Measurements from ENCODE around the gene AP3S1. TPM values are rescaled to one million over a fixed set of nuclear protein-coding genes. Genes with fewer than 3 reads are reported as not detected.
"Not testable (repeated sequence)": the region's sequence is repeated elsewhere in the genome, so short reads cannot be mapped to it uniquely, and the experiment has no call there.

AP3S1 gene
- polyA plus RNA-seq, 1 donor: 85.6 TPM

- no peak for DNase-seq (ENCODE audit: low read depth)
These were observed 27.6 kb downstream of the AP3S1 start for GRCh38 chr5:115869256-115869795.

DNA sequence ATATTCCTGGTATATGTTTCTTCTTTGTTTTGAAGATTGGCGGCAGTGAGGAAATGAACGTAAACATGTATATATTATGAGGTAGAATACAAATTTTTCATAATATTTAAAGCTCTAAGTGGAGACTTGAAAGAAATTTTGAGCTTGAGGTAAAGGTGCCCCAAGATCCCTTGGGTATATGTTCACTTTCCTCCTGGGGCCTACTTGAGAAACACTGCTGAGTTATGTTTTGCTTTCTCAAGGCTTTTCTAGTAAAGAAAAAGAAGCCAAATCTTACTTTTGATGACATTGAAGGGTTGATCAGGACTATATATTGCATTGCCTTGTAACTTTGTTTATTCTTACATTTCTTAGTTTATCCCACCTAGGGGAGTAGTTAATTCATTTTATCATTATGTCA lies 30.7 kb downstream of the AP3S1 start:
- DNase-seq (ENCODE audit: low read depth): no peak

GRCh38 chr5:115873392-115873791 lies 31.7 kb downstream of the AP3S1 start:
- DNase-seq (ENCODE audit: low read depth): no peak

DNA sequence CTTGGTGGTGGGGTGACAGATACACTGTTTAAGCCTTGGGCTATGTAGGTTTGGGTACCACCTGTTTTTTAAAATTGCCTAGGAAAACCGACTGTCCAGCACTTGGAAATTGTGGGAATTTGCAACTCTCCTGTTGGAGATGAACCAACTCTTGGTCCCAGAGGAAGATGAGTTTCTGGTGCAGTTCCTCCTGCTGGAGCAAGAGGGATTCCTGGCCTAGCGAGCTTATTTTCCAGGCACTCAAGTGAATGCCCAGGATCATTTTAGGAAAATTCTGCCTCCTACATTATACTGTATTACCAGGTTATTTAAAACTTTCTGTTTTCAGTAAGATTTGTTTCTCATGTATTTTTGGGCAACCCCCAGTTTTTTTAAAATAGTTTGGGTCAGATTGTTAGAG lies 33.7 kb downstream of the AP3S1 start:
- DNase-seq (ENCODE audit: low read depth): no peak

GRCh38 chr5:115877342-115877741 lies 35.6 kb downstream of the AP3S1 start:
- not testable (repeated sequence) for DNase-seq (ENCODE audit: low read depth)

DNA sequence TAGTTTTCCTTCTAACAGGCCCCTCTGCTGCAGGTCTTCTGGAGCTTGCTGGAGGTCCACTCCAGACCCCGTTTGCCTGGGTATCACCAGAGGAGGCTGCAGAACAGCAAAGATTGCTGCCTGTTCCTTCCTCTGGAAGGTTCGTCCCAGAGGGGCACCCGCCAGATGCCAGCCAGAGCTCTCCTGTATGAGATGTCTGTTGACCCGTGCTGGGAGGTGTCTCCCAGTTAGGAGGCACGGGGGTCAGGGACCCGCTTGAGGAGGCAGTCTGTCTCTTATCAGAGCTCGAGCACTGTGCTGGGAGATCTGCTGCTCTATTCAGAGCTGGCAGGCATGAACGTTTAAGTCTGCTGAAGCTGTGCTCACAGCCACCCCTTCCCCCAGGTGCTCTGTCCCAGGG lies 40.7 kb downstream of the AP3S1 start:
- DNase-seq (ENCODE audit: low read depth): not testable (repeated sequence)

DNA sequence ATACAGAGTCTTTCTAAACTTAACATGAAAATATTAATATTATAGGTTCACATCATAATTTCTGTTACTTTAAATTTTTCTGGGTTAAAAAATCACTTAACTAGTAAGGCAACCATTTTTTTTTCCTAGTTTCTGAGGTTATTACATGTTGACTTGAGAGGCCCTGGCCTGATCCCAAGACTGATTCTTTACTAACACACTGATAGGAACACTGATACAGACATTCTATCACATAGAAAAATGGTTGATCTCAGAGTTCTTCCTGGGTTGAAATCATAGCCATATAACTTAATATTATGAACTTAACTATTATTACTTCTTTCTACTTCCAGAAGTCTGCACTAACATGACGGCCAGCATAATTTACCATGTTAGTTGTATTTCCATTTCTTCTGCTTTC lies 43.0 kb downstream of the AP3S1 start:
- no peak for DNase-seq (ENCODE audit: low read depth)

GRCh38 chr5:115885208-115885607 lies 43.5 kb downstream of the AP3S1 start:
- DNase-seq (ENCODE audit: low read depth): not testable (repeated sequence)

DNA sequence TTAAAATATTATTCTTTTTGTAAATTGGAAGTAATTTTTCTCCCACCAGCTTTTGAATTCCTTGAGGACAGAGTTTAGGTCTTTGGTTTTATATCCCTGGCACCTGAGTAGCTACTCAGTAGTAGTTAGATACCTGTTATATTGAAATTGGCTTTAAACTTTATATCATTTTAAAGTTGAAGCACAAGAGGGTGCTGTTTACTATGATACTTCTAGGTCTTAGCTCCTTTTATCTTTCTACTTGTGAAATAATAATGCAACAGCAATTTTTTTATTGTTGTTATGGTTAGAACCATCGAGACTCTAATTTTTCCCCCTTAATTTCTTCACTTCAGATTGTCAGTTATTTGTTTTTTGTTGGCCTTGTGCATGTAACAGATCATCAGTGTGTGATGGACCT lies 46.3 kb downstream of the AP3S1 start:
- peak; percentile 6 for DNase-seq (ENCODE audit: low read depth)

DNA sequence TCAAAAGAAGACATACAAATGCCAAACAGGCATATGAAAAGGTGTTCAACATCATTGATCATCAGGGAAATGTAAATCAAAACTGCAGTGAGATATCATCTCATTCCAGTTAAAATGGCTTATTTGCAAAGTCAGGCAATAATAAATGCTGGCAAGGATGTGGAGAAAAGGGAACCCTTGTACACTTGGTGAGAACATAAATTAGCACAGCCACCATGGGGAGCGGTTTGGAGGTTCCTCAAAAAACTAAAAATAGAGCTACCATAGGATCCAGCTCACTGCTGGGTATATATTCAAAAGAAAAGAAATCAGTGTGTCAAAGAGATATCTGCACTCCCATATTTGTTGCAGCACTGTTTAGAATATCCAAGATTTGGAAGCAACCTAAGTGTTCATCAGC lies 50.3 kb downstream of the AP3S1 start:
- DNase-seq (ENCODE audit: low read depth): no peak

- no peak for DNase-seq (ENCODE audit: low read depth)
These were observed 52.6 kb downstream of the AP3S1 start for GRCh38 chr5:115894342-115894741.

DNA sequence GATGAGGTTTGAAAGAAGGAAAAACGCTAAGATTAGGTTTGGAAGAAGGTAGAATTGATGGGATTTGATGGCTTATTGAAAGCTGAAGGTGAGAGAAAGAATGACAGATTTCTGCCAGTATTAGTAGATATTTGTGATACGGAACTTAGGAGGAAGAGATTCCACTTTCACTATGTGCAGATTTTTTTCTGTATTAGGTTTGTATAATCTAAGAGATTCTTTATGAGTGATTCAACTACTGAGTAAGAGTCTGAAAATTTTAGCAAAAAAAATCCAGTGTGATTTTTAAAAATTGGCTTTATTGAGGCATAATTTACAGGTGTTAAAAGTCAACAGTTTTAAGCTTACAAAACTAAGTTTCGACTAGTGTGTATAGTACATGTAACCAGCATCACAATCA lies 54.1 kb downstream of the AP3S1 start:
- DNase-seq (ENCODE audit: low read depth): no peak

DNA sequence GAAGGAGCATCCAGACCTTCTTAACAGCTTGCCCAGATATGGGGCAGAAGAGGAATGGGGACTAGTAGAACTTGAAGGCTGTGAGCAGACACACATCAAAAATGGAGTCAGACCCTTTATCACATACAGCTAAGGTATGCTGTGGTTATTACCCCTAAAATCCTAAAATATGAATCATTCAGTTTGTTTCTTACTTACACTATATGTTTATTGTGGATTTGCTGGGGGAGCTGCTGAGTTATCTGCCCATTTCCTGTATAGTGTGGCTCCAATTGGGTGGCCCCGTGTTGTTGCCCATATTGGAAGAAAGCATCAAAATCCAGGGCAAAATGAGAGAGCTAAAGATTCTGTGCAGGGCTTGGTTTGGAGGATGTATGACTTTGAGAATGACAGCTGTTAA lies 56.9 kb downstream of the AP3S1 start:
- DNase-seq (ENCODE audit: low read depth): no peak

DNA sequence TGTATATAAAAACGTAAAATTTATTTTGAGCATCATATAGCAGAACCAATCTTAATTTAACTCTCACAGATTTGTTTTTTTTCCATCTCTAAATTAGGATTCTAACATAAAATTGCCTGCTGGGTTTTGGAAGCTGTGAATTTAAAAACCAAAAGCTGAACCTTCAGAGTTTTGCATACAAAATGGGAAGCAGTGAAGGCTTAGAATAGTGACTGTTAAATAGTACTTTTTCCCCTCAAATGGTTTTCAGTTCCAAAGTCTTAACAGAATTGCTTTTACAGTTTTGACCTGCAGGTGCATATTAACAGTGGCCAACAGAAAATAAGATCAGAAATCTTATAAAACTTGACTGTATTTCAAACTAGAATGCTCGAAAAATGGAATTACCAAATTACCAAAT lies 65.4 kb downstream of the AP3S1 start:
- DNase-seq (ENCODE audit: low read depth): no peak

GRCh38 chr5:115913623-115914400 lies 72.1 kb downstream of the AP3S1 start:
- not testable (repeated sequence) for DNase-seq (ENCODE audit: low read depth)

- no peak for DNase-seq (ENCODE audit: low read depth)
These were observed 78.5 kb downstream of the AP3S1 start for GRCh38 chr5:115920171-115920725.

DNA sequence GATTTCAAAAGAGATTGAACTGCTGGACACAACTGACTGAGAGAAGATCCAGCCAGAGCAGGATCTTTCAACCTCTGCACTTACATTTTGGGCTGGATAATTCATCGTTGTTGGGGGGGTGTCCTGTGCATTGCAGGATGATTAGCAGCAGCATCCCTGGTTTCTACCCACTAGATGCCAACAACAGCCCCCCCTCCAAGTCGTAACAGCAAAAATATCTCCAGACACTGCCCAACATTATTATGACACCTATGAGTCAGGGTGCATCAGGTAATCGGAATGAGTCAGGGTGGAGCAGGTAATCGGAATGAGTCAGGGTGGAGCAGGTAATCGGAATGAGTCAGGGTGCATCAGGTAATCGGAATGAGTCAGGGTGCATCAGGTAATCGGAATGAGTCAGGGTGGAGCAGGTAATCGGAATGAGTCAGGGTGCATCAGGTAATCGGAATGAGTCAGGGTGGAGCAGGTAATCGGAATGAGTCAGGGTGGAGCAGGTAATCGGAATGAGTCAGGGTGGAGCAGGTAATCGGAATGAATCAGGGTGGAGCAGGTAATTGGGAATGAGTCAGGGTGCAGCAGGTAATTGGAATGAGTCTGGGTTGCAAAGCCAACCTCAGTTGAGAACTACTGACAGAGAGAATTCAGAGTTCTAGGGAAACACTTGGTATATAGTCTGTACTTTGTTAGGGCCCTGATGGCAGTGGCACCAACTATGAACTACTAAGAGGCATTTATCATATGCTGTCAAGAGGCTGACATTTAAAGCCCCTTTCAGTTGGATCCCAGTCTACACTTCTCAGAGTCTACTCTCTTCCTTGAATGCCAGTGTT lies 87.1 kb downstream of the AP3S1 start:
- not testable (repeated sequence) for DNase-seq (ENCODE audit: low read depth)

- not testable (repeated sequence) for DNase-seq (ENCODE audit: low read depth)
These were observed 88.4 kb downstream of the AP3S1 start for GRCh38 chr5:115930171-115930570.

- DNase-seq (ENCODE audit: low read depth): no peak
These were observed 89.0 kb downstream of the AP3S1 start for GRCh38 chr5:115930630-115931337.

GRCh38 chr5:115932991-115933390 lies 91.3 kb downstream of the AP3S1 start:
- no peak for DNase-seq (ENCODE audit: low read depth)

GRCh38 chr5:115934388-115934974 lies 92.7 kb downstream of the AP3S1 start:
- no peak for DNase-seq (ENCODE audit: low read depth)

All from forelimb muscle (tissue), 1 donor.